GM21576 (cell line): ENCODE results near the gene IQSEC3.
"Not testable (repeated sequence)": the region's sequence is repeated elsewhere in the genome, so short reads cannot be mapped to it uniquely, and the experiment has no call there.

ENCODE experiments used
- ATAC-seq: cut with Tn5 transposase; IDR thresholded peaks from one replicate; pipeline ENCODE4 v1.9.1; 2021; ENCODE audit warnings: mild to moderate bottlenecking, moderate library complexity; ENCODE audit not compliant: unreplicated experiment

IQSEC3 gene

GRCh38 chr12:109872-110271 is 43.3 kb downstream of the IQSEC3 start:
- ATAC-seq, result no peak

- ATAC-seq, result no peak
Observed at GRCh38 chr12:111699-112493, 45.3 kb downstream of the IQSEC3 start.

- ATAC-seq, result no peak
Observed at GRCh38 chr12:113347-113746, 46.8 kb downstream of the IQSEC3 start.

GRCh38 chr12:114626-115211 is 48.2 kb downstream of the IQSEC3 start:
- no peak for ATAC-seq

- no peak for ATAC-seq
Observed at GRCh38 chr12:115518-115917, 49.0 kb downstream of the IQSEC3 start.

GRCh38 chr12:115960-116915 is 49.7 kb downstream of the IQSEC3 start:
- no peak for ATAC-seq

- ATAC-seq, result no peak
Observed at GRCh38 chr12:117311-117710, 50.7 kb downstream of the IQSEC3 start.

- no peak for ATAC-seq
Observed at GRCh38 chr12:117816-118345, 51.3 kb downstream of the IQSEC3 start.

GRCh38 chr12:118591-118990 is 52.0 kb downstream of the IQSEC3 start:
- ATAC-seq, result no peak

GRCh38 chr12:120951-121350 is 54.4 kb downstream of the IQSEC3 start:
- no peak for ATAC-seq

GRCh38 chr12:121647-122046 is 55.1 kb downstream of the IQSEC3 start:
- ATAC-seq, result no peak

GRCh38 chr12:125075-125474 is 58.5 kb downstream of the IQSEC3 start:
- no peak for ATAC-seq

GRCh38 chr12:125566-125965 is 59.0 kb downstream of the IQSEC3 start:
- no peak for ATAC-seq

GRCh38 chr12:128079-128478 is 61.5 kb downstream of the IQSEC3 start:
- no peak for ATAC-seq

GRCh38 chr12:129001-129400 is 62.4 kb downstream of the IQSEC3 start:
- no peak for ATAC-seq

- ATAC-seq, result no peak
Observed at GRCh38 chr12:130519-130918, 64.0 kb downstream of the IQSEC3 start.

GRCh38 chr12:131008-131407 is 64.4 kb downstream of the IQSEC3 start:
- ATAC-seq, result no peak

GRCh38 chr12:131732-132495 is 65.3 kb downstream of the IQSEC3 start:
- no peak for ATAC-seq

- ATAC-seq, result not testable (repeated sequence)
Observed at GRCh38 chr12:133616-134232, 67.2 kb downstream of the IQSEC3 start.

- ATAC-seq, result no peak
Observed at GRCh38 chr12:135138-135537, 68.6 kb downstream of the IQSEC3 start.
